GM19438 (cell line): ENCODE results near the gene MMP2.

ENCODE experiments used
- ATAC-seq: cut with Tn5 transposase; IDR thresholded peaks from one replicate; pipeline ENCODE4 v1.9.1; 2021; ENCODE audit warnings: low read depth; ENCODE audit not compliant: unreplicated experiment

The MMP2 gene

DNA sequence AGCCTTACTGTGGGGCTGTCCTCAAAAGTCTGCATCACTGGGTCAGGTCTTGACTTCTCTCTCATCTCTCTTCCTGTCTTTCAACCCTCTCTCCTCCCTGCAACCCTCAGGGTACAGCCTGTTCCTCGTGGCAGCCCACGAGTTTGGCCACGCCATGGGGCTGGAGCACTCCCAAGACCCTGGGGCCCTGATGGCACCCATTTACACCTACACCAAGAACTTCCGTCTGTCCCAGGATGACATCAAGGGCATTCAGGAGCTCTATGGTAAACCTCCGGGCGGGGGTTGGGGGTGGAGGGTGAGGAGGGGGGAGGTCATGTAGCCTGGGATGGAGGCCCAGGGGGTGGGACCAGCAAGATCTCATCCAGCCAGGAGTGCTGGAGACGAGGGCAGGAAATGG is 12.7 kb downstream of the MMP2 start:
- ATAC-seq = no peak

DNA sequence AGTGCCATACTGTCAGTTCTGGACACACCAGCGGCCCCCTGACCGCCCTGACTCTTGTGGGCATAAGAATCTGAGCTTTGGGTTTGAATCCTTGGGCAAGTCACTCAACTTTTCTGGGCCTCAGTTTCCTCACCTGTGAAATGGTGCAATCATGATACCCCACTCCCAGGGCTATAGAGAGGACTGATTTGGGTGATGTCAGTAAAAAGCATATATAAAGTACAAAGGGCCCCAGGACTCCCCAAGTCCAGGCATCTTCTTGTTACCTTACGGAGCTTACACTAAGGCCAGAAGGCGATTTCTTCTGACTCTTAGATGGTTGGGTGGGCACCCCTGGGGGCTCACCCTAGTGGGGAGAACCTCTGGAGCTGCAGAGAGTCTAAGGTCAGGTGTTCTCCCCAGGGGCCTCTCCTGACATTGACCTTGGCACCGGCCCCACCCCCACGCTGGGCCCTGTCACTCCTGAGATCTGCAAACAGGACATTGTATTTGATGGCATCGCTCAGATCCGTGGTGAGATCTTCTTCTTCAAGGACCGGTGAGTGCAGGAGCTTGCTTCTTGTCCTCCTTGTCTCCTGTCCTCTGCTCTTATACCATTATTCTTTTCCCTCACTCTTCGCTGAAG is 13.9 kb downstream of the MMP2 start:
- ATAC-seq = no peak

DNA sequence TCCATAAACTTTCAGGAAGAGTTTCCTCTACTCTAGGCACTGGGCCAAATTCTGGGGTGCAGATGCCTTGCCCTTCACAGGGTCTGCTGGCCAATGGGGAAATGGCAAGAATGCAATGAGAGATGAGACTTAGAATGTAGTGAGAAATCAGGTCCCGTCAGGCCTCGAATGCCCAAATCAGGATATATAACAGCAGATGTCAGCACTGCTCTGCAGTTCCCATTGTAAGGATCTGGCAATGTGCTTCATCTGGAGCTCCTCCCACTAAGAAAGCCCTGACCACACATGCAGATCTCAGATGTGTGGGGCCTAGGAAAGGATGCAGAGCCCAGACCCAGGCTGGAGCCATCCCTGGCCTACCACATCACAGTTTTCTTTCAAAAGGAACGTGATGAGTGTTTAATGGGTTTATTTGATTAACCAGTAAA is 16.0 kb downstream of the MMP2 start:
- ATAC-seq = no peak

DNA sequence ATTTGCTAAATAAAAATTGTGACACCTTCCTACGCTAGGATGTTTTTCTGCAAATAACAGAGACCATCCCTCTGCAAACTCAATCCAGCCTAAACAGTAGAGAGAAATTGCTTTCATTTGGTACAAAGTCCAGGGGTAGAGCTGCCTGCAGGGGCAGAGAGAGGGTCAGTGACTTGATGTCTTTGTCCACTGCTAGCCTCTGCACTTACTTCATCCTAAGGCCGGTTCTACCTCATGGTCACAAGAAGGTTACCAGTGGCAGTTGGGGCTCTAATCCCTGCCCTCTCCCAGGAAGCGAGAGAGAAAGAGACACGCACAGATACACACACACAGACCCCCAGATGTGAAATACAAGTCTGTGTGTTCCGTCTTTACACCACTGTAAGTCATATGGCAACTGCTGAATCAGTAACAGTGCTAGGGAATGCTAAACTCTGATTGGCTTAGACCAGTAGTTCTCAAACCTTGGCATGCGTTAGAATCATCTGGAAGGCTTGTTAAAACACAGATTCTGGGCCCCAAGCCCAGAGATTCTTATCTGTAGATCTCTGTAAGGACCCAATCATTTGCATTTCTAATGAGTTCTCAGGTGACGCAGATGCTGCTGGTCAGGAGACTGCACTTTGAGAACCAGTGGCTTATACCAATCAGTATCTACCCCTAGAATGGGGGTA is 16.8 kb downstream of the MMP2 start:
- ATAC-seq = no peak

DNA sequence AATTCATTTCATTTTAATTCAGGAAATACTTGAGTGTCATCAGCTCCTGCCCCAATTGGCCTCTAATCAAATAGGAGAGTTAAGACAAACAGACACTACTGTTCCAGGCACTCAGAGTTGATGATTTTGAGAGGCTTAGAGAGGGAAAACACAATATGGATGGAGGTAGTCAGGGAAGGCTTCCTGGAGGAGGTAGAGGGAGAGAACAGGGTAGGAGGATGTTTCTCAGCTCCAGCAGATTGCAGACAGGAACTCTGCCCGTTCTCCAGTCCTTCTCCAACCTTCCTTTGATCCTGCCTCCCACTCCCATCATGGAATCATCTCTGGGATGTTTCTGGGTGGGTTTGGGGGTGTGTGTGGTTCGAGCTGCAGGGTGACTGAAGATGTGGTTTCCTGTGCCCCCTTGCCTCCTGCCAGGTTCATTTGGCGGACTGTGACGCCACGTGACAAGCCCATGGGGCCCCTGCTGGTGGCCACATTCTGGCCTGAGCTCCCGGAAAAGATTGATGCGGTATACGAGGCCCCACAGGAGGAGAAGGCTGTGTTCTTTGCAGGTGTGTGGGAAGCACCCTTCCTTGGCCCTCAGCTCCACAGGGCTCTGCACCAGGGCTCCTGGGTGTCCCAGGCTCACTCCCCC is 17.6 kb downstream of the MMP2 start:
- ATAC-seq = no peak

DNA sequence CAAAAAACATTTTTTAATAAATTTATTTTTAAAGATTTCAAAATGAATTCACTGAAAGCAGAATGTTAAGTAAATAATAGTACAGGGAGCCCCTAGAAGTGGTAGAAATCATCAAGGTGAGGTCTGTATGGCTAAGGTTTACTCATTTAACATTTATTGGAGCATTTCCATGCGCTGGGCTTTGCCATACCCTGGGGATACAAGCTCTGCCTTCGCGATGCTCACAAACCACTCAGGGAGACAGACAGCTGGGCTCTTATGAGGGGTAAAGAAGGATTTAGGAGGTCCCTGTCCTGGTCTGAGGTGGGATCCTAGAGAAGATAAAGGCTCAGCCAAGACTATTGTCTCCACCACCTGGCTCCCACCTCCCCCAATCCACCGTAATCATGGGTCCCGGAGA is 18.6 kb downstream of the MMP2 start:
- no peak for ATAC-seq

DNA sequence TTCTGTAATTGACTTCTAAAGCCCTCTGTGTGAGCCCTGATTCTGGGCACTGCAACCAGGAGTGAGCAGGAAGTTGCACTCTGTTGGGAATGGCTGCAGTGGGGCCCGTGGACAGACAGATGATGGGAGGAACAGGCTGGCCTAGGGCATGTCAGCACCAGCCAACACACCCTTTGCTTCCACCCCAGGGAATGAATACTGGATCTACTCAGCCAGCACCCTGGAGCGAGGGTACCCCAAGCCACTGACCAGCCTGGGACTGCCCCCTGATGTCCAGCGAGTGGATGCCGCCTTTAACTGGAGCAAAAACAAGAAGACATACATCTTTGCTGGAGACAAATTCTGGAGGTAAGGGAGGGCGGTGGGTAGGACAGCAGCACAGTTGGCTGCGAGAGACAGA is 19.1 kb downstream of the MMP2 start:
- ATAC-seq = no peak

DNA sequence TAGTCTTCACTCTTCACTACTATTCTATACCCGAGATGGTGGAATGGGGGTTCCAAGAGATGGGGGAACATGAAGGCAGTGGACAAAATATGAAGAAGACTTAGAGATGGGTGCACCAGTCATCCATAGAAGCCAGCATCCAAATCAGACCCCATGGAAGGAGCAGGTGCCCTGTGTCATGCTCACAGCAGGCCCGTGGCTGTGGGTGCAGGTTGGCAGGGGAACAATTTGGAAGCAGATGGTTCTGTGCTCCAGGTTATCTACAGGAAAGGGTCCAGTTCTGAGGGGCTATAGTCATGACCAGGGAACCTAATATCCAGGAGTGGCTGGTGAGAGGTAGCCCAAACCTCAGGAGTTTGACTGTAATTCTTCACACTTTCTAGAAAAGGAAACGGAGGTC is 20.3 kb downstream of the MMP2 start:
- ATAC-seq = no peak

DNA sequence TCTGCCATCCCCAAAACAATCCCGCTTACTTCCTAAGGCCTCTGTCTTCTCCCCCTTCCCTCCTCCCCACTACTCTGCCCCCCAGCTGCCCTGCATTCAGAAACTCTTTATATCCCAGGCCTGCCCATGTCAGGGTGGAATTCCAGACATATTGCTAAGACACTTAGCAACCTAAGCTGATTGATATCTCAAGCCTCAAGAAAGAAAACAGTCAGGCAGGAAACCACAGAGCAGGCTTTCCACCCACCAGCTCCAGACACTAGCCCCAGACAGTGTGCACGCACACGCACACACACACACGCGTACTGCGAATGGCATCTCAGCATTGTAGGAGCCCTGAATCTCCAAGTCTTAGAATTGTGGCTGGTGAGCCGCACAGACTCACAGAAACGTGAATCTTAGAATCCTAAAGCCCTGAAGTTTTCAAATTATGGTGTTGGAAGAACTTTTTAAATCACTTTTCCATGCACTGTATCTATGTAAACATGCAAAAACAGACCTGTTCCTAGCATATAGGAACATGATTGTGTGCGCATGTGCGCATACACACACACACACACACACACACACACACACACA is 21.0 kb downstream of the MMP2 start:
- ATAC-seq = no peak

DNA sequence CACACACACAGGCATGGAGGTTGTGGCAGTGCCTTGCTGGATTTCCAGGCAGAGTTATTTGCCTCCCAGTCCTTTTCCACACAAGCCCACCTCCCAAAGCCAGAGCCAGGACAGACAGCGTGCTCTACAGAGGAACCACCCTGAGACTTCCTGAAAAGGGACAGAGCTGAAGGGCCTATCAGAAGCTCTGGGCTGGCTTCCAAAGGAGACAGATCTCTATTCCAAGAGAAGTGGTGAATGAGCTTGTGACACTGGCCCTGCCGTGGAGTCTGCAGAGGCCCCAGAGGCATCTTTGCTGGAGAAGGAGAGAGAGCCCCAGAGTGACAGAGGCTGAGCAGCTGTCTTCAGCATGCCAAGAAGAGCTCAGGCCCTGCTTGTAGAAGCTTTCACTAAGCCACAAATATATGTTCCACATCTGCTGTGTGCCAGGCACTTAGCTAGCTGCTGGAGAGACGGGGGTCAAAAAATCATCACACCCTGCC is 21.6 kb downstream of the MMP2 start:
- no peak for ATAC-seq

DNA sequence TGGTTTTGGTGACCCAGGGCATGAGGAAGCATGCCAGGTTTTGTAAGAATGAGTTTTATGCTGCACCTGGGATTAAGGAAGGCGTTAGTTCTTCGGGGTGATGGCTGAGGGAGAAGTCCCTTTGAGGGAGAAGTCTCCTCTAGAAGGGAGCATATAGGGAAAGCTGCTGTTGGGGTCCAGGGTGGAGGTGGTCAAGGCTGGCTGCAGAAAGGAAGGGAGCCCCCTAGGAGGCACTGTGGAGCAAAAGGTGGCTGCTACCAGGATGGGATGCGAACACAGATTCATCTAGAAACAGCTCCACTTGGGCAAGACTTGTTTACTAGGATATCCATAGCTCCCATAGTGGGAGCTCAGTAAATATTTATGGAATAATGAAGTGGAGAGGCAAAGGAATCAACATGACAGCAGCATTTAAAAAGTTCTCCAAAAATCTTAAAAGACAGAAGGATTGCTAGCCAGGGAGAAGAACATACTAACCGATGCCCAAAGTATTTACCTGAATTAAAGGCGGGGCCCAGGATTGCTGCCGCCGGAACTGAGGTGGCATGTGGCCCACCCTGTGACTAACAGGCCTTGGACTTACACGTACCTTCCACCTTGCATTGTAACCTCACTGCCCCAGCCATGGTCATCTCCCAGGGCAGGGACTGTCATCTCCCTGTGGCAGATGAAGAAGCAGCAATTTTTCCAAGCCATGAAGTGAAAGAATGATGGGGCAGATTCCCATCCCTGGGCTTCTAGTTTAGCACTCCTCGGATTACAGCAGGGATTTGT is 22.7 kb downstream of the MMP2 start:
- no peak for ATAC-seq

DNA sequence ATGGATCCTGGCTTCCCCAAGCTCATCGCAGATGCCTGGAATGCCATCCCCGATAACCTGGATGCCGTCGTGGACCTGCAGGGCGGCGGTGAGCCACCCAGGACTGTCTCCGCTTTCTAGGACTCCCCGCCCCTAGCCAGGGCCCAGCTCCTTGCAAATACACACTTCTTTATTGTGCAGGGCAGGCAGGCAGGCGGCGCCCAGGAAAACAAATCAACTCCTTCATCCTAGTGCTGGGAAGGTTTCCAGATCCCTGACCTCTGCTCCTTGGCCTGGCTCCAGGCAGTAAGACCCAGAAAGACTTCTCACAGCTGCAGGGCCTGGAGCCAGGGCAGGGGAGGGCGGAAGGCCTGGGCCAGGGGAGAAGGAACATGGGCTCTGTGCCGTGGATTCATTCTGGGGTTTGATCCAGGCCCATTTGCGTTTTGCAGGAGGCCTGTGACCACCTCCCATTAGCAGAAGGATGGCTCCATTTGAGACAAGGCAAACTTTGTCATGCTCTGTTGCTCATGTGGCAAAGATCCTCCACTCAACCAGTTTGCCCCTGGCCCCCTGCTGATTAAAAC is 23.9 kb downstream of the MMP2 start:
- ATAC-seq = no peak

DNA sequence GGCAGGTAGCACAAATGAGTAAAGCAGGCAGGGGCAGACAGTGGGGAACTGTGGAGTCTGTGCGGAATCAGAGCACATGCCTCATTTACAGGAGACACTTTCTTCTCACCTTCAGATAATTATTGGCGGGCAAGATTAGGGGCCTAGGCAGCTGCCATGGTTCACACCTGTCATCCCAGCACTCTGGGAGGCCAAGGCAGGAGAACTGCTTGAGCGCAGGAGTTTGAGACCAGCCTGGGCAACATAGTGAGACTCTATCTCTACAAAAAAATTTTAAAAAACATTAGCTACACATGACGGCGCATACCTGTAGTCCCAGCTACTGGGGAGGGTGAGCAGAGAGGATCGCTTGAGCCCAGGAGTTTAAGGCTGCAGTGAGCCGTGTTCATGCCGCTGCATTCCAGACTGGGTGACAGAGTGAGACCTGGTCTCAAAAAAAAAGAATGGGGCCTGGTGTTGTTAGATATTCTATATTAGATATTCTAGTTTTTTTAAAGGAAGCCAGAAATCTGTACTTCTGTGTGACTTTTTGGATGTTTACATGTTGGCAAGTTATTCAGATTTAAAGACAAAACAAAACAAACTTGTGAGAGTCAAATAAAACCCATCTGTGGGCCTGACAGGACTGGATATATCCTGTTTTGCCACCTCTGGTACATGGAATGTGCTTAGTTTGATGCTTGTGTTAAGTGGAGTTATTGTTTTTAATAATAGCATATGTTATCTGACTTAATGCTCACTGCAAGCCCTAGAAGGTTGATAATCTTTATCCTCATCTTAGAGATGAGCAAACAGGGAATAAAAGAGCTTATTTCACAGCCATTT is 24.9 kb downstream of the MMP2 start:
- no peak for ATAC-seq

DNA sequence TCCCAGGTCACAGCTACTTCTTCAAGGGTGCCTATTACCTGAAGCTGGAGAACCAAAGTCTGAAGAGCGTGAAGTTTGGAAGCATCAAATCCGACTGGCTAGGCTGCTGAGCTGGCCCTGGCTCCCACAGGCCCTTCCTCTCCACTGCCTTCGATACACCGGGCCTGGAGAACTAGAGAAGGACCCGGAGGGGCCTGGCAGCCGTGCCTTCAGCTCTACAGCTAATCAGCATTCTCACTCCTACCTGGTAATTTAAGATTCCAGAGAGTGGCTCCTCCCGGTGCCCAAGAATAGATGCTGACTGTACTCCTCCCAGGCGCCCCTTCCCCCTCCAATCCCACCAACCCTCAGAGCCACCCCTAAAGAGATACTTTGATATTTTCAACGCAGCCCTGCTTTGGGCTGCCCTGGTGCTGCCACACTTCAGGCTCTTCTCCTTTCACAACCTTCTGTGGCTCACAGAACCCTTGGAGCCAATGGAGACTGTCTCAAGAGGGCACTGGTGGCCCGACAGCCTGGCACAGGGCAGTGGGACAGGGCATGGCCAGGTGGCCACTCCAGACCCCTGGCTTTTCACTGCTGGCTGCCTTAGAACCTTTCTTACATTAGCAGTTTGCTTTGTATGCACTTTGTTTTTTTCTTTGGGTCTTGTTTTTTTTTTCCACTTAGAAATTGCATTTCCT is 26.5 kb downstream of the MMP2 start:
- no peak for ATAC-seq

DNA sequence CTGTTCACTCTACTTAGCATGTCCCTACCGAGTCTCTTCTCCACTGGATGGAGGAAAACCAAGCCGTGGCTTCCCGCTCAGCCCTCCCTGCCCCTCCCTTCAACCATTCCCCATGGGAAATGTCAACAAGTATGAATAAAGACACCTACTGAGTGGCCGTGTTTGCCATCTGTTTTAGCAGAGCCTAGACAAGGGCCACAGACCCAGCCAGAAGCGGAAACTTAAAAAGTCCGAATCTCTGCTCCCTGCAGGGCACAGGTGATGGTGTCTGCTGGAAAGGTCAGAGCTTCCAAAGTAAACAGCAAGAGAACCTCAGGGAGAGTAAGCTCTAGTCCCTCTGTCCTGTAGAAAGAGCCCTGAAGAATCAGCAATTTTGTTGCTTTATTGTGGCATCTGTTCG is 27.1 kb downstream of the MMP2 start:
- no peak for ATAC-seq

DNA sequence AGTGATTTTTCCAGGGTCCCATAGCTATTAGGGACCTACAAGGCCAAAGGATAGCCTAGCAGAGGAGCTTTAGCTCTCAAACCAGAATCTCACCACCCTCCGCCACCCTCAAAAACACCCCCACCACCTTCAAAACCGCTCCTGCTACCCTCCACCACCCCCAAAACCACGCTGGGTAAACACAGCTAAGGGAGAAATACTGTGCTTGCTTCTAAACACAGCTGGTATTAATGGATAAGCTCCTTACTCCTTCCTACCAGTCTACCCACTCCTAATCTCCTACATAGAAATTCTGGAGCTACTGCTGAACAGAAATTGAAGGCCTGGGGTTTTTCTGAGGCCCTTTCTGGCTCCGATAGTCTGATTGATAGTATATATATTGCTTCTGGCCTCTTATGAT is 27.7 kb downstream of the MMP2 start:
- ATAC-seq = no peak

DNA sequence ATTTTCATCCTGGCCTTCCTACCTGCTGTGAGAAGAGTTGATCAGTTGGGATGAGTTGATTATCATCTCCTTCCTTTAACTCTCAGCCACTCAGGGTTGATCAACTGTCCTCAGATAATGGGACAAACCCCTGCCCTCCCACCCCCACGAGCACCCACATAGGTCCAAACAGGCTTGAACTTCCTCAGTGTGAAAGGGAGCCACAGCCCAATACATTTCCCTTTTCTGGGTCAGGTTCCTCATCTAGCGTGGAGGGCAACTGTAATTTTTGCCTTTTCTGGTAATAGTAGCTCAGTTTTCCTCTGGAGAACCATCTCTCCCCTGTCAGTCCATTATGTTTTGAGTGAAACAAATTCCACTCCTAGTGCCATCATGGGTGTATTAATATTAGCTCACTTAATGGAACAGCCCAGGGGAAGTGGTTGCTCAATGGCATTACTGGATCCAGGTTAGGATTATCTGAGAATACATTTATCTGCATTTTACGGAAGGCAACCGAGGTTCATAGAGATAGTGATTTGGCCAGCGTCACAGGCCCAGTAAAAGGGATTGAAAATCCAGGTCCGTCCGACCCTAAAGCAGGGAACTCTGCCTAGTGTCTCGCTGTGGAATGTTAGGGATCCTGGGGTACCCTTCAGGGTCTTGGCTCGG is 29.4 kb downstream of the MMP2 start:
- no peak for ATAC-seq
